AG09319 (cell line): ENCODE data around the gene RNPEPL1.
"Not testable (repeated sequence)": the region's sequence is repeated elsewhere in the genome, so short reads cannot be mapped to it uniquely, and the experiment has no call there.

Source experiments
- DNase-seq: peaks from one replicate; pipeline ENCODE4 v3.0.0-alpha.2; 2010; ENCODE audit warnings: low read depth; ENCODE audit errors: extremely low read depth
- CTCF ChIP-seq: IDR thresholded peaks from 2 replicates; pipeline ENCODE4 v1.5.1; 2011; ENCODE audit warnings: low read depth, mild to moderate bottlenecking, inconsistent platforms, low read length, moderate library complexity

The RNPEPL1 gene

GRCh38 chr2:240567872-240568677, at the start of gene RNPEPL1:
Gene RNPEPL1 (plus strand): TSS chr2:240568484. CDS start chr2:240568587, 103 bp downstream.
- DNase-seq, result no peak
- TF ChIP-seq CTCF, result no peak

GRCh38 chr2:240518981-240519380, 49.3 kb upstream of the RNPEPL1 start:
- DNase-seq, result no peak

GRCh38 chr2:240519396-240520129, 48.7 kb upstream of the RNPEPL1 start:
- DNase-seq, result no peak
- no peak for TF ChIP-seq CTCF

More at GRCh38 chr2:240518981-240519380, 49.3 kb upstream of the RNPEPL1 start:
- no peak for TF ChIP-seq CTCF

- DNase-seq, result no peak
- no peak for TF ChIP-seq CTCF
These were observed 47.9 kb upstream of the RNPEPL1 start for GRCh38 chr2:240520130-240520973.

- DNase-seq, result no peak
- no peak for TF ChIP-seq CTCF
These were observed 47.3 kb upstream of the RNPEPL1 start for GRCh38 chr2:240520974-240521350.

- not testable (repeated sequence) for DNase-seq
These were observed 46.4 kb upstream of the RNPEPL1 start for GRCh38 chr2:240521885-240522284.

GRCh38 chr2:240522406-240522805, 45.9 kb upstream of the RNPEPL1 start:
- DNase-seq, result no peak
- TF ChIP-seq CTCF, result no peak
